Neural cell (in vitro differentiated cells): Measurements from ENCODE around the gene GDF3. TPM values are rescaled to one million over a fixed set of nuclear protein-coding genes. Genes with fewer than 3 reads are reported as not detected.
"Not testable (repeated sequence)": the region's sequence is repeated elsewhere in the genome, so short reads cannot be mapped to it uniquely, and the experiment has no call there.

Experiments
- H2AFZ ChIP-seq: fragments of 200-600, 300-800 bp; sonication (generic), shearing (Covaris generic); 2 replicates; pipeline ENCODE4 v1.6.0; 2014; ENCODE audit warnings: low read depth, mild to moderate bottlenecking, antibody characterized with exemption, low read length, moderate library complexity
- H3F3A ChIP-seq: fragments of 200-600 bp; shearing (Covaris generic); 2 replicates; pipeline ENCODE4 v1.6.1; 2016; ENCODE audit warnings: mild to moderate bottlenecking, moderate library complexity, mixed read lengths, antibody characterized with exemption, low read length; ENCODE audit not compliant: insufficient read depth, poor library complexity, severe bottlenecking
- H3K27ac ChIP-seq: fragments of 200-600, 300-800 bp; sonication (generic), shearing (Covaris generic); 2 replicates; pipeline ENCODE4 v1.5.1; 2014; ENCODE audit warnings: mild to moderate bottlenecking, low read length, moderate library complexity
- H3K27me3 ChIP-seq: fragments of 300-800, 200-600 bp; sonication (generic), shearing (Covaris generic); 2 replicates; pipeline ENCODE4 v1.6.0; 2014; ENCODE audit warnings: mild to moderate bottlenecking, low read depth, low read length, moderate library complexity; ENCODE audit not compliant: insufficient read depth
- H3K36me3 ChIP-seq: fragments of 300-800, 200-600 bp; sonication (generic), shearing (Covaris generic); 2 replicates; pipeline ENCODE4 v1.5.1; 2014; ENCODE audit warnings: mild to moderate bottlenecking, antibody characterized with exemption, low read length, moderate library complexity; ENCODE audit not compliant: insufficient read depth
- H3K4me2 ChIP-seq: fragments of 300-800, 200-600 bp; sonication (generic), shearing (Covaris generic); 2 replicates; pipeline ENCODE4 v1.6.0; 2014; ENCODE audit warnings: mild to moderate bottlenecking, low read length
- H3K4me3 ChIP-seq: fragments of 300-800, 200-600 bp; sonication (generic), shearing (Covaris generic); 2 replicates; pipeline ENCODE4 v1.5.1; 2014; ENCODE audit warnings: mild to moderate bottlenecking, low read length, moderate library complexity
- H3K79me2 ChIP-seq: fragments of 200-600 bp; shearing (Covaris generic); replicated peaks from 2 replicates; pipeline ENCODE4 v1.6.0; 2014; ENCODE audit warnings: mild to moderate bottlenecking, low read length, moderate library complexity; ENCODE audit not compliant: insufficient read depth
- H3K9ac ChIP-seq: fragments of 300-800, 200-600 bp; sonication (generic), shearing (Covaris generic); 2 replicates; pipeline ENCODE4 v1.6.1; 2016; ENCODE audit warnings: mild to moderate bottlenecking, low read length, mixed read lengths
- H3K9me2 ChIP-seq: fragments of 200-600 bp; shearing (Covaris generic); 2 replicates; pipeline ENCODE4 v1.6.1; 2016; ENCODE audit warnings: mild to moderate bottlenecking, low read length, mixed read lengths; ENCODE audit not compliant: insufficient read depth
- H3K9me3 ChIP-seq: fragments of 200-600, 300-800 bp; sonication (generic), shearing (Covaris generic); 2 replicates; pipeline ENCODE4 v1.6.1; 2016; ENCODE audit warnings: mild to moderate bottlenecking, mixed run types, low read length, moderate library complexity, mixed read lengths
- H4K20me1 ChIP-seq: fragments of 200-600 bp; shearing (Covaris generic); 2 replicates; pipeline ENCODE4 v1.6.1; 2016; ENCODE audit warnings: mild to moderate bottlenecking, mixed run types; ENCODE audit not compliant: insufficient read depth
- CTCF ChIP-seq: fragments of 450-650 bp; IDR thresholded peaks from 2 replicates; pipeline ENCODE4 v1.5.1; 2014; ENCODE audit warnings: antibody characterized with exemption, mild to moderate bottlenecking, moderate library complexity; ENCODE audit not compliant: poor library complexity, severe bottlenecking
- EP300 ChIP-seq: fragments of 450-650 bp; conservative IDR thresholded peaks from 2 replicates; pipeline ENCODE4 v1.6.1; 2014; ENCODE audit warnings: antibody characterized with exemption, mild to moderate bottlenecking, moderate library complexity; ENCODE audit not compliant: poor library complexity, severe bottlenecking
- EZH2 ChIP-seq: fragments of 200-600, 300-800 bp; shearing (Covaris generic), sonication (generic); IDR thresholded peaks from 2 replicates; pipeline ENCODE4 v1.6.1; 2014; ENCODE audit warnings: antibody characterized with exemption, low read length, borderline replicate concordance, mild to moderate bottlenecking; ENCODE audit not compliant: insufficient read depth, poor library complexity, severe bottlenecking
- MXI1 ChIP-seq: fragments of 450-650 bp; conservative IDR thresholded peaks from 2 replicates; pipeline ENCODE4 v1.6.1; 2014; ENCODE audit warnings: antibody characterized with exemption, mild to moderate bottlenecking; ENCODE audit not compliant: poor library complexity, severe bottlenecking
- POLR2AphosphoS5 ChIP-seq: IDR thresholded peaks from 2 replicates; pipeline ENCODE4 v1.6.1; 2012
- RAD21 ChIP-seq: fragments of 450-650 bp; conservative IDR thresholded peaks from 2 replicates; pipeline ENCODE4 v1.6.1; 2014; ENCODE audit warnings: antibody characterized with exemption, mild to moderate bottlenecking, moderate library complexity
- SMC3 ChIP-seq: fragments of 450-650 bp; conservative IDR thresholded peaks from 2 replicates; pipeline ENCODE4 v1.6.1; 2014; ENCODE audit warnings: antibody characterized with exemption, mild to moderate bottlenecking, moderate library complexity; ENCODE audit not compliant: poor library complexity
- polyA plus RNA-seq: library from polyadenylated mRNA; depleted of rRNA; stranded (reverse); fragments of >200 nt; gene quantifications from 2 replicates; pipeline ENCODE4 v1.2.3, GENCODE V29; 2014

GDF3 gene
- polyA plus RNA-seq, 1 donor from 2014 or later = not detected

- Histone ChIP-seq H3K4me2 (no peak overlapping the region), H3K9me2 (no peaks in the 10 kb centered on the region), H3K9ac (no peak overlapping the region), H3K27ac (no peak overlapping the region), H3K36me3 (no peaks in the 10 kb centered on the region), H3F3A (no peaks in the 10 kb centered on the region), H2AFZ (no peak overlapping the region), H3K9me3 (no peaks in the 10 kb centered on the region), H3K79me2 (no peaks in the 10 kb centered on the region), H4K20me1 (no peaks in the 10 kb centered on the region), H3K27me3 (no peaks in the 10 kb centered on the region), H3K4me3 (no peak overlapping the region)
- no peak for TF ChIP-seq EP300
- no peak for TF ChIP-seq SMC3
- TF ChIP-seq EZH2 = no peak
- TF ChIP-seq MXI1 = no peak
- TF ChIP-seq POLR2AphosphoS5 = no peak
Observed at GRCh38 chr12:7678744-7679143, 16.8 kb downstream of the GDF3 start.

- H3K4me2 ChIP-seq, H3F3A ChIP-seq, H3K9me2 ChIP-seq, H3K9me3 ChIP-seq, H3K9ac ChIP-seq, H4K20me1 ChIP-seq, H2AFZ ChIP-seq, H3K4me3 ChIP-seq, H3K79me2 ChIP-seq, H3K36me3 ChIP-seq, H3K27me3 ChIP-seq, H3K27ac ChIP-seq: not testable (repeated sequence)
- TF ChIP-seq RAD21 (peak; percentile 57), SMC3 (peak; percentile 67), CTCF (peak; percentile 60)
Observed at GRCh38 chr12:7677432-7677888, 18.1 kb downstream of the GDF3 start.

GRCh38 chr12:7675455-7675854, 20.1 kb downstream of the GDF3 start:
- H3K36me3 ChIP-seq, H3K4me2 ChIP-seq, H3K9me3 ChIP-seq, H2AFZ ChIP-seq, H3F3A ChIP-seq, H3K79me2 ChIP-seq, H3K9ac ChIP-seq, H3K9me2 ChIP-seq, H3K4me3 ChIP-seq, H3K27ac ChIP-seq, H4K20me1 ChIP-seq, H3K27me3 ChIP-seq: not testable (repeated sequence)

GRCh38 chr12:7668171-7668570, 27.4 kb downstream of the GDF3 start:
- Histone ChIP-seq H2AFZ (no peak overlapping the region), H3K4me3 (no peak overlapping the region), H3K9me3 (no peaks in the 10 kb centered on the region), H3K27ac (no peak overlapping the region), H3K4me2 (no peak overlapping the region), H4K20me1 (no peaks in the 10 kb centered on the region), H3K9ac (no peak overlapping the region), H3K79me2 (no peaks in the 10 kb centered on the region), H3K9me2 (no peaks in the 10 kb centered on the region), H3F3A (no peaks in the 10 kb centered on the region), H3K27me3 (no peaks in the 10 kb centered on the region), H3K36me3 (no peaks in the 10 kb centered on the region)
- no peak for TF ChIP-seq EP300
- TF ChIP-seq RAD21 = no peak
- no peak for TF ChIP-seq EZH2
